Measurements from ENCODE around the gene CCDC24.

GRCh38 chr1:44024031-44024902, 32.9 kb downstream of the CCDC24 start:
- TF ChIP-seq CTCF (IDR thresholded peaks at IDR 0.05) (no peak), POLR2A (IDR thresholded peaks at IDR 0.05) (no peak)
